KMS-11 (cell line): ENCODE measurements around the gene BCS1L.

ENCODE experiments used
- H2AFZ ChIP-seq: fragments of 200-600 bp; sonication (generic); 2 replicates; pipeline ENCODE4 v1.6.1; 2016; ENCODE audit warnings: antibody characterized with exemption, mixed run types, low read depth
- H3K27ac ChIP-seq: fragments of 200-600 bp; sonication (generic); 2 replicates; pipeline ENCODE4 v1.6.1; 2016; ENCODE audit warnings: mild to moderate bottlenecking, mixed run types
- H3K27me3 ChIP-seq: fragments of 200-600 bp; sonication (generic); 2 replicates; pipeline ENCODE4 v1.6.1; 2017; ENCODE audit warnings: mild to moderate bottlenecking, low read depth, mixed run types, moderate library complexity; ENCODE audit not compliant: insufficient read depth
- H3K36me3 ChIP-seq: fragments of 200-600 bp; sonication (generic); 2 replicates; pipeline ENCODE4 v1.6.1; 2017; ENCODE audit warnings: mild to moderate bottlenecking, mixed run types; ENCODE audit not compliant: insufficient read depth
- H3K4me1 ChIP-seq: fragments of 200-600 bp; sonication (generic); 2 replicates; pipeline ENCODE4 v1.6.1; 2016; ENCODE audit warnings: mild to moderate bottlenecking, low read depth, mixed run types; ENCODE audit not compliant: poor library complexity, severe bottlenecking
- H3K4me2 ChIP-seq: fragments of 200-600 bp; sonication (generic); 2 replicates; pipeline ENCODE4 v1.7.0; 2016; ENCODE audit warnings: mild to moderate bottlenecking, mixed run types
- H3K4me3 ChIP-seq: fragments of 200-600 bp; sonication (generic); IDR thresholded peaks from 2 replicates; pipeline ENCODE4 v1.6.1; 2017; ENCODE audit warnings: low read depth, low read length, mixed read lengths; ENCODE audit not compliant: insufficient read depth
- H3K79me2 ChIP-seq: fragments of 200-600 bp; sonication (generic); 2 replicates; pipeline ENCODE4 v1.6.1; 2016; ENCODE audit warnings: low read depth, mixed run types; ENCODE audit not compliant: insufficient read depth
- H3K9ac ChIP-seq: fragments of 200-600 bp; sonication (generic); 2 replicates; pipeline ENCODE4 v1.6.1; 2016; ENCODE audit warnings: mild to moderate bottlenecking, mixed run types
- H4K20me1 ChIP-seq: fragments of 200-600 bp; sonication (generic); 2 replicates; pipeline ENCODE4 v1.6.1; 2016; ENCODE audit warnings: mild to moderate bottlenecking, mixed run types; ENCODE audit not compliant: insufficient read depth
- TF ChIP-seq, protein P1 (sequence below): fragments of 200-600 bp; sonication (generic); conservative IDR thresholded peaks from 2 replicates; pipeline ENCODE4 v1.6.1; 2017; ENCODE audit warnings: low read depth, mild to moderate bottlenecking, antibody characterized with exemption, low read length, moderate library complexity, mixed read lengths

BCS1L gene

DNA sequence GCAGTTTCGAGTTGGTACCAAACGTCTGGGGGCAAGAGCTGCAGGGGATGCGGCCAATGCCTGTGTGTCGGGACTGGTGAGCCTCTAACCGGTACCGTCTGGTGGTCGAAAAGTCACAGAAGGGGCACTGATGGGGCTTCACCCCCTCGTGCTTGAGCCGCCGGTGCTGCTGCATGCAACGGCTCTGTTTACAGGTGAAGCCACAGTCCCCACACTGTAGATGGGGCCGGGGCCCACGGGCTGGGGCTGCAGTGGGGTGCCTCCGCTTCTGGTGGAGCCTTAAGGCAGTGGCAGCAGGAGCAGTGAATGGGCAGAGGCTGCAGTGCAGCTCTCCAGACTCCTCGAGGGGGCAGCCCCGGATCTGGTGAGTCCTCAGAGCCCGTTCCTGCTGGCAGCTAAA, 16.7 kb upstream of the BCS1L start:
- Histone ChIP-seq H3K4me3 (no peak overlapping the region), H3K27ac (no peak overlapping the region), H3K4me2 (no peak overlapping the region), H4K20me1 (no peaks in the 10 kb centered on the region), H3K4me1 (no peaks in the 10 kb centered on the region), H3K36me3 (peaks cover 10% of the 10 kb centered on the region; the same call in 1 of the 2 replicates), H3K27me3 (no peaks in the 10 kb centered on the region), H3K79me2 (no peaks in the 10 kb centered on the region), H2AFZ (no peak overlapping the region), H3K9ac (no peak overlapping the region)
- TF ChIP-seq, protein P1, sequence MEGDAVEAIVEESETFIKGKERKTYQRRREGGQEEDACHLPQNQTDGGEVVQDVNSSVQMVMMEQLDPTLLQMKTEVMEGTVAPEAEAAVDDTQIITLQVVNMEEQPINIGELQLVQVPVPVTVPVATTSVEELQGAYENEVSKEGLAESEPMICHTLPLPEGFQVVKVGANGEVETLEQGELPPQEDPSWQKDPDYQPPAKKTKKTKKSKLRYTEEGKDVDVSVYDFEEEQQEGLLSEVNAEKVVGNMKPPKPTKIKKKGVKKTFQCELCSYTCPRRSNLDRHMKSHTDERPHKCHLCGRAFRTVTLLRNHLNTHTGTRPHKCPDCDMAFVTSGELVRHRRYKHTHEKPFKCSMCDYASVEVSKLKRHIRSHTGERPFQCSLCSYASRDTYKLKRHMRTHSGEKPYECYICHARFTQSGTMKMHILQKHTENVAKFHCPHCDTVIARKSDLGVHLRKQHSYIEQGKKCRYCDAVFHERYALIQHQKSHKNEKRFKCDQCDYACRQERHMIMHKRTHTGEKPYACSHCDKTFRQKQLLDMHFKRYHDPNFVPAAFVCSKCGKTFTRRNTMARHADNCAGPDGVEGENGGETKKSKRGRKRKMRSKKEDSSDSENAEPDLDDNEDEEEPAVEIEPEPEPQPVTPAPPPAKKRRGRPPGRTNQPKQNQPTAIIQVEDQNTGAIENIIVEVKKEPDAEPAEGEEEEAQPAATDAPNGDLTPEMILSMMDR = no peak

DNA sequence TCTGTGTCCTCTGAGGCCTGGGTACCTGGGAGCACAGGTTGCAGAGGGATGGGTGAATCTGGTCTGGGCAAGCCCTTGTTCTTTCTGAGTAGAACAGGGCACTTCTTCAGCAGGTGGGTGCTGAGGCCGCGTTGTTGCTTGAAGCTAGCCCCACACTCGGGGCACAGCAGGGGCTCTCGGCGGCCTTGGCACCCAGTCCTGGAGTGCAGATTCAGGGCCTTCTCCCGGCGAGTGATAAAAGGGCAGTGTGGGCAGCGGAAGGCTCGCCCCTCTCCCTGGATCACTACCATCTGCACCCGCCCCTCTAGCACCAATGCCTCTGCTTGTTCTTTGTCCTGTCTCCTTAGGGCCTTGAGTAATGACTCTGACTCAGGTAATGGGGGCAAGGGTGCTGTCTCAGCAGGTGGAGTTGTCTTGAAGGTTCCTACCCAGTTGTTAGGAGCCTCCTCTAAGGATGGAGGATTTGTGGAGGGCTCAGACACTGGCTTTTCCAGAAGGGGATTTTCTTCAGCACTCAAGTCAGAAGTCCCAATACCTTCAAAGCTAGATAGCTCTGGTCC, 15.7 kb upstream of the BCS1L start:
- no peaks in the 10 kb centered on the region for H3K27me3 ChIP-seq
- peaks cover 13% of the 10 kb centered on the region; the same call in 1 of the 2 replicates for H3K36me3 ChIP-seq
- no peak overlapping the region for H3K4me3 ChIP-seq
- no peak overlapping the region for H3K27ac ChIP-seq
- H4K20me1 ChIP-seq = no peaks in the 10 kb centered on the region
- H3K4me1 ChIP-seq = peaks cover 6% of the 10 kb centered on the region
- no peaks in the 10 kb centered on the region for H3K79me2 ChIP-seq
- H2AFZ ChIP-seq = no peak overlapping the region
- TF ChIP-seq, protein P1 = no peak
- no peak overlapping the region for H3K9ac ChIP-seq
- H3K4me2 ChIP-seq = no peak overlapping the region

DNA sequence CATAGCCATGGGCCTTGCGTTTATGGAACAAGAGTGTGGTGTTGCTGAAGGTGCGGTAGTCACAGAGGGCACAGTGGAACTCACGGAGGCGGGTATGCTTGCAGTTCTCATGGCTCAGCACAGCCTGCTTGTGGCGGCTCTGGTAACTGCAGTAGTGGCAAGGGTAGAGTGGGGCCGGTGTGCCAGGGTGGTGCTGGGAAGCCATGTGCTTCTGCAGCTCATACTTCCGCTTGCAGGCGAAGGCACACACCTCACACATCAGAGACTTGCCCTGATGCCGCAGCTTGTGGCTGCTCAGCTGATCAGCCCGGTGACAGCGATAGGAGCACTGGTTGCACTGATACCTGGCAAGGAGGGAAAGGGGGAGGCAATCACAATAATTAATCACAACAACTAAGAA, 14.8 kb upstream of the BCS1L start:
- H3K27me3 ChIP-seq = no peaks in the 10 kb centered on the region
- no peak overlapping the region for H3K9ac ChIP-seq
- no peak overlapping the region for H3K4me3 ChIP-seq
- H3K27ac ChIP-seq = no peak overlapping the region
- H4K20me1 ChIP-seq = no peaks in the 10 kb centered on the region
- H3K4me2 ChIP-seq = no peak overlapping the region
- TF ChIP-seq, protein P1 = no peak
- H2AFZ ChIP-seq = no peak overlapping the region
- H3K79me2 ChIP-seq = no peaks in the 10 kb centered on the region
- H3K36me3 ChIP-seq = peaks cover 12% of the 10 kb centered on the region; the same call in 1 of the 2 replicates
- H3K4me1 ChIP-seq = peaks cover 6% of the 10 kb centered on the region

DNA sequence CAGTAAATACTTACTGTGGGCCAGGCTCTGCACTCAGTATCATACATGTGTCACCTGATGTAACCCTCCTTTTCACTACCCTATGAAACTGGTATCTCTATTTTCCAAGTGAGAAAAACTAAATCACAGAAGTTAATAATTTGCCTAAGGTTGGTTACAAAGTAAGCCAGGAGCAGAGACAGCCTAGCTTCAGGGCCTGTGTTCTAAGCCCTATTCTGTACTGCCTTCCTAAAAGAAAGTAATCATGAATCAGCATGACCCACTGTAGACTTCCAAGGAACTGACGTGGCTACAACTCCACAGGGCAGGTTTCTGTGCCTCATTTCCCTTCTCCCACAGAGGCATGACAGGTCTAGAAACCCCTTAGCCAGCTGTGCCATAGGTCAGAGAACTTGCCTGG, 14.4 kb upstream of the BCS1L start:
- no peak overlapping the region for H2AFZ ChIP-seq
- H3K36me3 ChIP-seq = peaks cover 12% of the 10 kb centered on the region; the same call in 1 of the 2 replicates
- H4K20me1 ChIP-seq = no peaks in the 10 kb centered on the region
- H3K4me3 ChIP-seq = no peak overlapping the region
- no peaks in the 10 kb centered on the region for H3K27me3 ChIP-seq
- no peak overlapping the region for H3K27ac ChIP-seq
- no peak overlapping the region for H3K9ac ChIP-seq
- TF ChIP-seq, protein P1 = no peak
- no peaks in the 10 kb centered on the region for H3K79me2 ChIP-seq
- peaks cover 6% of the 10 kb centered on the region for H3K4me1 ChIP-seq
- no peak overlapping the region for H3K4me2 ChIP-seq
